Kidney capillary endothelial cell (primary cell): ENCODE results near the gene COL5A1.
A peak's percentile ranks its signal among the peaks of the same experiment; 100 is the strongest.

Source experiments
- DNase-seq: peaks from one replicate; pipeline ENCODE4 v3.0.0-alpha.2; 2018; ENCODE audit warnings: low spot score

COL5A1 gene

GRCh38 chr9:134791009-134791408 is 149.4 kb downstream of the COL5A1 start:
- no peak for DNase-seq

DNA sequence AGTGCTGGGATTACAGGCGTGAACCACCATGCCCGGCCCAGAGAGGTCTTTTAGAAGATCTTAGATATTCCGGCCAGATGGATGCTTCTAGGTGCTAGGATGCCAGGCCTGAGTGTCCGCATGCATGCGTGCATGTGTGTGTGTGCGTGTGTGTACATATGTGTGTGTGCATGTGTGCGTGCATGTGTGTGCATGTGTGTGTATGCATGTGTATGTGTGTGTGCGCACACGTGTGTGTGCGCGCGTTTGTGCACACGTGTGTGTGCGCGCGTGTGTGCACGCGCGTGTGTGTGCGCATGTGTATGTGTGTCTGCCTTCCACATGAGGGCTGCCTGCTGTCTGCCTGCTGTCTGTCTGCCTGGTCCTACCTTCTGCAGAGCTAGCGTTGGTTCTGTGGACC is 151.0 kb downstream of the COL5A1 start:
- no peak for DNase-seq

DNA sequence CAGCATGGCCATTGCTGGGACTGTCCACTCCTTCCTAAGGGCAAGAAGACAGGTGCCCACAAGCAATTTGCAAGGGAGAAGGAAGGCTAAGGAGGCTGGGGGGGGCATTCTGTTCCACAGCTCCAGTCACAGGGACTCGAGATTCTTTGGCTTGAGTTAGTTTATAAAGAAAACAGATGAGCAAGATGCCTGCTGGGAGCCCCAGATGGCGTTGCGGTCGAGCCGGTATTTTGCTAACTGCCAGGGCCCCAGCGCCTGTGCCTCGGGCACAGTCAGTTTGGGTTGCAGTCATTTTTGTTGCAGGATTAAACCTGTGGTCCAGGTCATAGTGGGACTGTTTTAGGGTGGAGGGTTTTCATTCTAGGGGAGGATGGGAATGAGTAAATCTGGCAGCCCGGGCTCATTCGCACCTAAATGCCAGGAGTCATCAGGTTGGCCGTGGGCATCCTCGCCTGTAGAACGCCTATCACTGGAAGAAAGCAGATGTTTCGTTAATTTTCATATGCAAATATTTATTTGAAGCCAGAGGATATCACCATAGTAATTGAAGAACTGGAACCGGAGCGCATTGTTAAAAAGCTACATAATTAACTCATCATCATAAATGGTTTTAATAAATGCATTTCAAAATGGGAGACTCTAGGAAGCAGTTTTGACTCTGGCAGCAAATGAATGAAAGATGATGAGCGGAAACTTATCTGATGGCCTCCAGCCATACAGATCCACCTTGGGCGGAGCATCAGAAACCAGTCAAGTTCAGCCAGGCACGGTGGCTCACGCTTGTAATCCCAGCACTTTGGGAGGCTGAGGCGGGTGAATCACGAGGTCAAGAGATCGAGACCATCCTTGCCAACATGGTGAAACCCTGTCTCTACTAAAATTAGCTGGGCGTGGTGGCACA is 151.9 kb downstream of the COL5A1 start:
- DNase-seq, result no peak

- DNase-seq, result no peak
Measured at GRCh38 chr9:134794663-134795370, 153.2 kb downstream of the COL5A1 start.

DNA sequence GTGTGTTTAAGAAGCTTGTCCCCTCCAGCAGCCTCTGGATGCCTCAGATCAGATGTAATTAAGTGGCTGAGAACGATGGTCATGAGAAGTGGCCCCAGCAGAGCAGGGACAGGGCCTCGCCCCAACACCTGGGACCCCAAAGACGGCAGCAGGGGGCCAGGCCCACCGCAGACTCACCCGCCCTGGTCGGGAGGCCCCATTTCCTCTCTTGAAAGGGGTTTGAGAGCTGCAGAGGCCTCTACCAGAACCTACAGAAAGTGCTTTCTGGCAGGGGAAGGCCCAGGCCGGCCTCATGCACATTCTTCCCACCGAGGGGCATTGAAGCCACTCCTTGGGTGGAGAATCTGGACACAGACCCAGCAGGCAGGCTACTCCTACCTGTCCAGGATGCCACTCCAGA is 153.8 kb downstream of the COL5A1 start:
- no peak for DNase-seq

GRCh38 chr9:134796882-134797281 is 155.3 kb downstream of the COL5A1 start:
- DNase-seq, result no peak

GRCh38 chr9:134800791-134801339 is 159.3 kb downstream of the COL5A1 start:
- no peak for DNase-seq

- DNase-seq, result no peak
Measured at GRCh38 chr9:134802216-134802795, 160.7 kb downstream of the COL5A1 start.

- no peak for DNase-seq
Measured at GRCh38 chr9:134804871-134805270, 163.3 kb downstream of the COL5A1 start.

GRCh38 chr9:134807716-134808446 is 166.3 kb downstream of the COL5A1 start:
- peak; percentile 44 for DNase-seq

DNA sequence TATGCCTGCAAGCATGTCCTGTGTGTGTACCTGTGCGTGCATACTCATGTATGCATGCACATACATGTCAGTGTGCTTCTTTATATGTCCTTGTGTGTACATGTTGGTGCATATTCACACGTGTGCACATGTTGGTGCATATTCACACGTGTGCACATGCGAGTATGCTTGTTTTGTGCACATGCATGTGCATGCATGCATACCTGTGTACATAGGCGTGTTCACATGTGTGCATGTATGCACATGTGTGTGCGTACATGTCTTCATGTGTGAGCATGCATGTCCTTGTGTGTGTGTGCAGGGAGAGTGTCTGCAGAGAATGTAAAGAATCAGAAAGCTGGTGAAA is 166.8 kb downstream of the COL5A1 start:
- DNase-seq, result no peak

DNA sequence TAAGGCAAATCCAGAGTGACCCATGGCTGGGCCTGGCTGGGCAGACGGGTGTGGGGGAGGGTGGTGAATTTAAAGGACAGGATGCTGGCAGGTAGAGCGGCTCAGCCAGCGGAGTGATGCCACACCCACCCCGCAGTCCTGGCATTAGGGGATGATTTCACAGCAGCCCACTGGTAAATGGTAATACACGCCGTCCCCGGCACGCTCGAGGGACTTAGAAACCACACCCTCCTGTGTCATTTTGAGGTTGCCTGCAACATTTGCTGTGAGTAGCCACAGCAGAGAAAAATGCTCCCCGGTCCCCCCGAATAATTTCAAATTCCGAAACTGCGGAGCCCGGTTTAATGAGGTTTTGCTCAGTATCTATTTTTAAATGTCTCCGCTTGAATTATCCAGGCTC is 167.7 kb downstream of the COL5A1 start:
- DNase-seq, result no peak

GRCh38 chr9:134809826-134810225 is 168.2 kb downstream of the COL5A1 start:
- DNase-seq, result no peak

DNA sequence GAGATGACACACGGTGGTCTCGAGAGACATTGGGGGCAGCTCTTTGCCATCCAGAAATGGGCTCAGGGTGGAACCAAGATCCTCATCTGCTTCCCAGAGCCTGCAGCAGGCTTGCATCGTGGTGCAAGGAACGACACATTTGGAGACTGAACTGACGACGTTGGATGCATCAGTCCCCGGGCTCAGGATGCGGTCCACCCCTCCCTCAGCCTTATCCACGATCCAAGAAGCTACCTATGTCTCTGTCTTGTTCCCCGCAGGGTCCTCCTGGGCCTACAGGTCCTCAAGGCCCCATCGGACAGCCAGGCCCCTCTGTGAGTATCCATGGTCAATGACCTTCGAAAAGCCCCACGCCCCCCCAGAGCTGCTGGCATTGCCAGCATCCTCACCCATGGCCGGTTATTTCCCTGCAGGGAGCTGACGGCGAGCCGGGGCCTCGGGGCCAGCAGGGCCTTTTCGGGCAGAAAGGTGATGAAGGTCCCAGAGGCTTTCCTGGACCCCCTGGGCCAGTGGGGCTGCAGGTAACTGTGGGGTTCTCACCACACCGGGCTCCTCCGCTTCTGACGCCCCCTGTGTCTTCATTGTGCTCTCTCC is 169.6 kb downstream of the COL5A1 start:
- no peak for DNase-seq

- DNase-seq, result no peak
Measured at GRCh38 chr9:134811673-134812342, 170.2 kb downstream of the COL5A1 start.

DNA sequence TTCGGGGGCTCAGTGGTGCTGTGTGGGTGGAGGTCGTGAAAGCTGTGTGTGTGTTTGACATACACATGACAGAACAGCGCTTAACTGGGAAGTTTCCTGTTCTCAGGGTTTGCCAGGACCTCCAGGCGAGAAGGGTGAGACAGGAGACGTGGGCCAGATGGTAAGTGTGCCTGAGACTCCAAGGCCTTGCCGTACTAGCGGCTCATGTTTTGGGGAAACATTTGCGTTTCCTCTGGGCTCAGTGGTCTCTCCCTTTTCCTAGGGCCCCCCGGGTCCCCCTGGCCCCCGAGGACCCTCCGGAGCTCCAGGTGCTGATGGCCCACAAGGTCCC is 170.7 kb downstream of the COL5A1 start:
- no peak for DNase-seq

DNA sequence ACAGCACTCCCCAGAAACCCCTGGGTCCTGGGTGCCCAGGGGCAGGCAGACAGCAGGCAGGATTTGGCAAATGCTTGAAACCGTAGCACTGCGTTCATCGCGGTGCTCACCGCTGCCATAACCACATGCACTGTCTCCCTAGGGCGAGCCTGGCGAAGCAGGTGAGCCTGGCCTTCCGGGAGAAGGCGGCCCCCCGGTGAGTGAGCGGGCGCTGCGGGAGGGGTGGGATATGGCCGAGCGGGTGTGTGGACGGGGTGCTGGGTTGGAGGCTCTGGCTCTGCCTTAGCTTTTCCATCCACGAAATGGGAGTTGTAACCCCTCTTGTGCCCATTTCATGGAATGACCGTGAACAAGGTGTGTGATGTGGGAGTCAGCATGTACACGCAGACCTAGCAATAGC is 172.2 kb downstream of the COL5A1 start:
- no peak for DNase-seq

DNA sequence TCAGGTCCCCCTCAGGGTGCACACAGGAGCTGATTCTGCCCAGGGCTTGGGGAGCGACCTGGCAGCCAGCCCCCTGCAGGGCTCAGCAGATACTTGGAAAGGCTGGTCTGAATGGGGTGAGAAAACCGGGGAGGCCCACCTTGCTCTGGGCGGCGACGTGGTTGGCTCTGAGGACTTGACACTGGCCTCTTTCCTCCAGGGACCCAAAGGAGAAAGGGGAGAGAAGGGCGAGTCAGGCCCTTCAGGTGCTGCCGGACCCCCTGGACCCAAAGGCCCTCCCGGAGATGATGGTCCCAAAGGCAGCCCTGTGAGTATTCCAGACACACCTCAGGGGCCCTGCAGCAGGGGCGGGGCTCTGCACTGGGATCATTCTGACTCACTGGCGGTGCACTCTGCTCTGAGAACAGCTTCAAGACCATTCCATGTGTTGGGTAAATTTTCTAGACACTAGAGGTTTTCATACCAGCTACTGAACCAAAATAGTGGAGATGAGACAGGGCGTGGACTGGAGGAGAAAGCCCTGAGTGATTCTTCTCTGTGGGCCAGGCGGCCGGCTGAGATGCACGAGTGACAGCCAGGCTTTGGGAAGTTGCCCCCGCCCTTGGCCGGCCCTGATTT is 173.1 kb downstream of the COL5A1 start:
- no peak for DNase-seq

- no peak for DNase-seq
Measured at GRCh38 chr9:134815435-134816214, 174.0 kb downstream of the COL5A1 start.

GRCh38 chr9:134816264-134816663 is 174.7 kb downstream of the COL5A1 start:
- DNase-seq, result no peak
